ENCODE results near the gene STXBP6. TPM values are rescaled to one million over a fixed set of nuclear protein-coding genes. Genes with fewer than 3 reads are reported as not detected.

Gene STXBP6
- total RNA-seq, 1 donor from 2014 or later, result 0.51 TPM

DNA sequence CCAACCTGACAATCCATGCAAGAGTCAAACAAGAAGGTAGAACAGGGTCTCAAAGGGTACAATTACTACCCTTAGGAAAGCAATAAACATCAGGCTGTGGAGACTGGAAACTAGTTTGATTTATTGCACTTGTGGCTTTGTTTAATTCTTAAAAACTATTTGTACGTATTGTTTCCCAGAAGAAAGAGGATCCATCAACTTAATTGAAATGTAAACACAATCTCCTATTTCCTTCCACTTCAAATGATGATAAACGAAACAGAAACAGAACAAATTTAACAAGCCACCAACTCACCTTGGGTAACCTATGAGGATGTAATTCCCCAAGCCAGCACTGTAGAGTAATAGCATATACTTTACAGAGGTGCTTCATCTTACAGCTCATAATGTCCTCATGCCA is 8.0 kb downstream of the STXBP6 start:
- H3K27me3 Mint-ChIP-seq (ENCODE audit: unreplicated experiment), result no peaks in the 10 kb centered on the region
- DNase-seq (ENCODE audit: low spot score), result no peak
- no peaks in the 10 kb centered on the region for H3K36me3 Mint-ChIP-seq (ENCODE audit: low read depth, unreplicated experiment)
- no peaks in the 10 kb centered on the region for H3K4me1 Mint-ChIP-seq (ENCODE audit: unreplicated experiment)
- TF ChIP-seq, protein P1, sequence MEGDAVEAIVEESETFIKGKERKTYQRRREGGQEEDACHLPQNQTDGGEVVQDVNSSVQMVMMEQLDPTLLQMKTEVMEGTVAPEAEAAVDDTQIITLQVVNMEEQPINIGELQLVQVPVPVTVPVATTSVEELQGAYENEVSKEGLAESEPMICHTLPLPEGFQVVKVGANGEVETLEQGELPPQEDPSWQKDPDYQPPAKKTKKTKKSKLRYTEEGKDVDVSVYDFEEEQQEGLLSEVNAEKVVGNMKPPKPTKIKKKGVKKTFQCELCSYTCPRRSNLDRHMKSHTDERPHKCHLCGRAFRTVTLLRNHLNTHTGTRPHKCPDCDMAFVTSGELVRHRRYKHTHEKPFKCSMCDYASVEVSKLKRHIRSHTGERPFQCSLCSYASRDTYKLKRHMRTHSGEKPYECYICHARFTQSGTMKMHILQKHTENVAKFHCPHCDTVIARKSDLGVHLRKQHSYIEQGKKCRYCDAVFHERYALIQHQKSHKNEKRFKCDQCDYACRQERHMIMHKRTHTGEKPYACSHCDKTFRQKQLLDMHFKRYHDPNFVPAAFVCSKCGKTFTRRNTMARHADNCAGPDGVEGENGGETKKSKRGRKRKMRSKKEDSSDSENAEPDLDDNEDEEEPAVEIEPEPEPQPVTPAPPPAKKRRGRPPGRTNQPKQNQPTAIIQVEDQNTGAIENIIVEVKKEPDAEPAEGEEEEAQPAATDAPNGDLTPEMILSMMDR (IDR thresholded peaks at IDR 0.05; ENCODE audit: unreplicated experiment), result no peak
- no peaks in the 10 kb centered on the region for H3K9me3 Mint-ChIP-seq (ENCODE audit: unreplicated experiment)
- no peak overlapping the region for H3K4me3 Mint-ChIP-seq (ENCODE audit: unreplicated experiment)
- H3K27ac Mint-ChIP-seq (ENCODE audit: unreplicated experiment), result no peak overlapping the region

GRCh38 chr14:25041484-25041883 is 8.5 kb downstream of the STXBP6 start:
- Mint-ChIP-seq H3K4me3 (ENCODE audit: unreplicated experiment) (no peak overlapping the region), H3K27ac (ENCODE audit: unreplicated experiment) (no peak overlapping the region), H3K9me3 (ENCODE audit: unreplicated experiment) (no peaks in the 10 kb centered on the region), H3K36me3 (ENCODE audit: low read depth, unreplicated experiment) (no peaks in the 10 kb centered on the region), H3K27me3 (ENCODE audit: unreplicated experiment) (no peaks in the 10 kb centered on the region), H3K4me1 (ENCODE audit: unreplicated experiment) (no peaks in the 10 kb centered on the region)
- TF ChIP-seq, protein P1 (IDR thresholded peaks at IDR 0.05; ENCODE audit: unreplicated experiment), result no peak
- no peak for DNase-seq (ENCODE audit: low spot score)

GRCh38 chr14:25039933-25040332 is 10.0 kb downstream of the STXBP6 start:
- TF ChIP-seq, protein P1 (IDR thresholded peaks at IDR 0.05; ENCODE audit: unreplicated experiment), result no peak
- H3K9me3 Mint-ChIP-seq (ENCODE audit: unreplicated experiment), result no peaks in the 10 kb centered on the region
- no peak for DNase-seq (ENCODE audit: low spot score)
- H3K27me3 Mint-ChIP-seq (ENCODE audit: unreplicated experiment), result no peaks in the 10 kb centered on the region
- no peak overlapping the region for H3K27ac Mint-ChIP-seq (ENCODE audit: unreplicated experiment)
- no peaks in the 10 kb centered on the region for H3K4me1 Mint-ChIP-seq (ENCODE audit: unreplicated experiment)
- no peak overlapping the region for H3K4me3 Mint-ChIP-seq (ENCODE audit: unreplicated experiment)
- no peaks in the 10 kb centered on the region for H3K36me3 Mint-ChIP-seq (ENCODE audit: low read depth, unreplicated experiment)

DNA sequence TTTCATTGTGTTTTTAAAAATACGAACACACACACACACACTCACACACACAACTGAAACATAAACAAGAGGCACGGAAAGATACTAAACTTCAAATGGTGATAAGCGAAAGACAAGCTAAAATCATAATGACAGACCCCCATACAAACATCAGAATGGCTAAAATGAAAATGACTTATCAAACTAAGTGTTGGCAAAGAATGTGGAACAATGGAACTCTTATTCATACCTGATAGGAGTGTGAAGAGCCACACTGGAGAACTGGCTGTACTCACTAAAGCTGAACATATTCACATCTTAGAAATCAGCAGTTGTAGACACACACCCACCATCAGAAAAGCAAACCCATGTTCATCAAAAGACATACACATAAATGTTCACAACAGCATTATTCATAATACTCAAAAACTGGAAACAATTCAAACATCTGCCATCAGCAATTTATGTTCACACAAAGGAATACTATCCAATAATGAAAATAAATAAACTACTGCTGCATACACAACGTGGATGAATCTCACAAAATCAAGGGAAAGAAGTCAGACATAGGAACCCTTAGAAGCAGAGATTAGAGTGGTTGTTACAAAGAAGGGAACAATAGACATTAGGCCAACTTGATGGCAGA is 11.8 kb downstream of the STXBP6 start:
- Mint-ChIP-seq H3K9me3 (ENCODE audit: unreplicated experiment) (no peaks in the 10 kb centered on the region), H3K4me3 (ENCODE audit: unreplicated experiment) (no peak overlapping the region), H3K4me1 (ENCODE audit: unreplicated experiment) (no peaks in the 10 kb centered on the region), H3K27ac (ENCODE audit: unreplicated experiment) (no peak overlapping the region), H3K36me3 (ENCODE audit: low read depth, unreplicated experiment) (no peaks in the 10 kb centered on the region), H3K27me3 (ENCODE audit: unreplicated experiment) (no peaks in the 10 kb centered on the region)
- TF ChIP-seq, protein P1 (IDR thresholded peaks at IDR 0.05; ENCODE audit: unreplicated experiment), result no peak
- no peak for DNase-seq (ENCODE audit: low spot score)

- H3K36me3 Mint-ChIP-seq (ENCODE audit: low read depth, unreplicated experiment), result no peaks in the 10 kb centered on the region
- H3K4me1 Mint-ChIP-seq (ENCODE audit: unreplicated experiment), result no peaks in the 10 kb centered on the region
- no peak overlapping the region for H3K27ac Mint-ChIP-seq (ENCODE audit: unreplicated experiment)
- no peak for DNase-seq (ENCODE audit: low spot score)
- TF ChIP-seq, protein P1 (IDR thresholded peaks at IDR 0.05; ENCODE audit: unreplicated experiment), result no peak
- H3K27me3 Mint-ChIP-seq (ENCODE audit: unreplicated experiment), result no peaks in the 10 kb centered on the region
- H3K9me3 Mint-ChIP-seq (ENCODE audit: unreplicated experiment), result no peaks in the 10 kb centered on the region
- no peak overlapping the region for H3K4me3 Mint-ChIP-seq (ENCODE audit: unreplicated experiment)
Observed at GRCh38 chr14:25037032-25037431, 12.9 kb downstream of the STXBP6 start.

All from endothelial cell (in vitro differentiated cells).